ENCODE data around the gene NOX3.
"Not testable (repeated sequence)": the region's sequence is repeated elsewhere in the genome, so short reads cannot be mapped to it uniquely, and the experiment has no call there.

Gene NOX3

DNA sequence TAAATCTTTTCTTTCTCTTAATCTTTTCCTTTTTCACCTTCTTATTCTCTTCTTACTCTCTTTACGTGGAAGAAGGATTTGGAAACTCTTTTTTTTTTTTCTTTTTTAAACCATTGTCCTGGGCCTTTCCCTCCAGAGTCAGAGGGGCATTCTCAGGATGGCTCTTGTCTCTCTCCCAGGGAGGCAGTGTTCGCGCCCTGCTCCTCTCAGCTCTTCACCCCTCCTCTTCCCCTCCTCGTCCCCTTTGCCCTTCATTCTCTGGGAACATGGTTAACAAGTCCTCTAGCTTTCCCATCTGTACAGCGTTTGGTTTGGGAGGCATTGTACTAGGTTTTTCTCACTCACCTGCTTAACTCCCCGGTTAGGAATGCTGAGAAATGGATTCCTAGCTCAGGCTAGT is 89.3 kb downstream of the NOX3 start:
- TF ChIP-seq POLR2AphosphoS5 (IDR thresholded peaks at IDR 0.05; ENCODE audit: low read depth) (no peak), CTCF (IDR thresholded peaks at IDR 0.05; ENCODE audit: insufficient read depth, low read length) (no peak), SPI1 (IDR thresholded peaks at IDR 0.05; ENCODE audit: borderline replicate concordance, low read depth) (no peak), GABPA (IDR thresholded peaks at IDR 0.05; ENCODE audit: low read depth) (no peak), REST (IDR thresholded peaks at IDR 0.05; ENCODE audit: insufficient replicate concordance, low read depth) (no peak)
- DNase-seq (ENCODE audit: low read depth in 1 of 2, low spot score in 1 of 2), result no peak
- Histone ChIP-seq H3K27me3 (ENCODE audit: insufficient read depth, poor library complexity, severe bottlenecking) (no peaks in the 10 kb centered on the region), H3K4me3 (replicated peaks; ENCODE audit: insufficient read depth, low read length) (no peak overlapping the region), H3K27ac (replicated peaks) (no peak overlapping the region)

GRCh38 chr6:155364844-155365437 is 90.7 kb downstream of the NOX3 start:
- Histone ChIP-seq H3K4me3 (replicated peaks; ENCODE audit: insufficient read depth, low read length) (no peak overlapping the region), H3K27me3 (ENCODE audit: insufficient read depth, poor library complexity, severe bottlenecking) (no peaks in the 10 kb centered on the region), H3K27ac (replicated peaks) (no peak overlapping the region)
- TF ChIP-seq POLR2AphosphoS5 (IDR thresholded peaks at IDR 0.05; ENCODE audit: low read depth), result no peak
- no peak for TF ChIP-seq GABPA (IDR thresholded peaks at IDR 0.05; ENCODE audit: low read depth)
- no peak for TF ChIP-seq REST (IDR thresholded peaks at IDR 0.05; ENCODE audit: insufficient replicate concordance, low read depth)
- TF ChIP-seq CTCF (IDR thresholded peaks at IDR 0.05; ENCODE audit: insufficient read depth, low read length), result no peak
- no peak for TF ChIP-seq SPI1 (IDR thresholded peaks at IDR 0.05; ENCODE audit: borderline replicate concordance, low read depth)
- DNase-seq (ENCODE audit: low read depth in 1 of 2, low spot score in 1 of 2), result no peak

DNA sequence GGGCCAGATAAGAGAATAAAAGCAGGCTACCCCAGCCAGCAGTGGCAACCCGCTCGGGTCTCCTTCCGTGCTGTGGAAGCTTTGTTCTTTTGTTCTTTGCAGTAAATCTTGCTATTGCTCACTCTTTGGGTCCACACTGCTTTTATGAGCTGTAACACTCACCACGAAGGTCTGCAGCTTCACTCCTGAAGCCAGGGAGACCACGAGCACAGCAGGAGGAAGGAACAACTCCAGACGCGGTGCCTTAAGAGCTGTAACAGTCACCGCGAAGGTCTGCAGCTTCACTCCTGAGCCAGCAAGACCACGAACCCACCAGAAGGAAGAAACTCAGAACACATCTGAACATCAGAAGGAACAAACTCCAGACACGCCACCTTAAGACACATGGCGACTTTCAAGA is 91.6 kb downstream of the NOX3 start:
- not testable (repeated sequence) for H3K27ac ChIP-seq (replicated peaks); H3K27me3 ChIP-seq (ENCODE audit: insufficient read depth, poor library complexity, severe bottlenecking); DNase-seq (ENCODE audit: low read depth in 1 of 2, low spot score in 1 of 2); H3K4me3 ChIP-seq (replicated peaks; ENCODE audit: insufficient read depth, low read length)

DNA sequence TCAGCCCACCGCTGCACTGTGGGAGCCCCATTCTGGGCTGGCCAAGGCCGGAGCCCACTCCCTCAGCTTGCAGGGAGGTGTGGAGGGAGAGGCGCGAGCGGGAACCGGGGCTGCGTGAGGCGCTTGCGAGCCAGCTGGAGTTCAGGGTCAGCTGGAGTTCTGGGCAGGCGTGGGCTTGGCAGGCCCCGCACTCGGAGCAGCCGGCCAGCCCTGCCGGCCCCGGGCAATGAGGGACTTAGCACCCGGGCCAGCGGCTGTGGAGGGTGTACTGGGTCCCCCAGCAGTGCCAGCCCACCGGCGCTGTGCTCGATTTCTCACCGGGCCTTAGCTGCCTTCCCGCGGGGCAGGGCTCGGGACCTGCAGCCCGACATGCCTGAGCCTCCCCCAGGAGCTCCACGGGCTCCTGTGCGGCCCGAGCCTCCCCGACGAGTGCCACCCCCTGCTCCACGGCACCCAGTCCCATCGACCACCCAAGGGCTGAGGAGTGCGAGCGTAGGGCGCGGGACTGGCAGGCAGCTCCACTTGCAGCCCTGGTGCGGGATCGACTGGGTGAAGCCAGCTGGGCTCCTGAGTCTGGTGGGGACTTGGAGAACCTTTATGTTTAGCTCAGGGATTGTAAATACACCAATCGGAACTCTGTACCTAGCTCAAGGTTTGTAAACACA is 92.5 kb downstream of the NOX3 start:
- DNase-seq (ENCODE audit: low read depth in 1 of 2, low spot score in 1 of 2); H3K4me3 ChIP-seq (replicated peaks; ENCODE audit: insufficient read depth, low read length); H3K27me3 ChIP-seq (ENCODE audit: insufficient read depth, poor library complexity, severe bottlenecking); H3K27ac ChIP-seq (replicated peaks): not testable (repeated sequence)

DNA sequence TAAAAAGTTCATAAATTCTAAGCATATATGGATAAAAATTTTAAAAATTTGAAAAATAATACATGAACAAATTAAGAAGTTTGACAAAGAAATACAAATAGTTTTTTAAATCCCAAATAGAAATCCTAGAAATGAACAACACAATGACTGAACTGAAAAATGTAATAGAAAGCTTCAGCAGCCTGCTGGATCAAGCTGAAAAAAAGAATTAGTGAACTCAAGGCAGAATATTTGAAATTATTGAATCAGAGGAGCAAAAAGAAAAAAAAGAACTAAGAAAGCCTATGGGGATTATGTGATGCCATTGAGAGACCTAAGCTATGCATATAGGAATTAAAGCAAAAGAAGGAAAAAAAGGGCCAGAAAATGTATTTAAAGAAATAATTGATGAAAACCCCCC is 101.5 kb downstream of the NOX3 start:
- no peak for DNase-seq (ENCODE audit: low read depth in 1 of 2, low spot score in 1 of 2)
- no peaks in the 10 kb centered on the region for H3K27me3 ChIP-seq (ENCODE audit: insufficient read depth, poor library complexity, severe bottlenecking)
- no peak overlapping the region for H3K27ac ChIP-seq (replicated peaks)
- no peak overlapping the region for H3K4me3 ChIP-seq (replicated peaks; ENCODE audit: insufficient read depth, low read length)
- TF ChIP-seq SPI1 (IDR thresholded peaks at IDR 0.05; ENCODE audit: borderline replicate concordance, low read depth) (no peak), POLR2AphosphoS5 (IDR thresholded peaks at IDR 0.05; ENCODE audit: low read depth) (no peak), GABPA (IDR thresholded peaks at IDR 0.05; ENCODE audit: low read depth) (no peak), REST (IDR thresholded peaks at IDR 0.05; ENCODE audit: insufficient replicate concordance, low read depth) (no peak), CTCF (IDR thresholded peaks at IDR 0.05; ENCODE audit: insufficient read depth, low read length) (no peak)
